Mammary epithelial cell (primary cell): ENCODE measurements around the gene TFR2.

ENCODE experiments used
- CTCF ChIP-seq, 2 donors: IDR thresholded peaks in 1 of 2; conservative IDR thresholded peaks in 1 of 2; 2 replicates each; pipeline ENCODE4 v1.5.1; 2011 to 2012; ENCODE audit warnings: inconsistent platforms in 2 of 2, low read length in 2 of 2, mild to moderate bottlenecking in 2 of 2, control low read depth in 1 of 2, low read depth in 1 of 2; ENCODE audit not compliant: insufficient read depth in 1 of 2; ENCODE audit errors: extremely low read depth in 1 of 2
- EZH2 ChIP-seq: IDR thresholded peaks from 2 replicates; pipeline ENCODE4 v1.6.1; 2012; ENCODE audit warnings: low read length, inconsistent platforms, borderline replicate concordance

GRCh38 chr7:100577507-100577906, 63.8 kb downstream of the TFR2 start:
- TF ChIP-seq CTCF (conservative IDR thresholded peaks at IDR 0.05 in 1 of 2, IDR thresholded peaks at IDR 0.05 in 1 of 2; ENCODE audit: extremely low read depth in 1 of 2, insufficient read depth in 1 of 2, low read depth in 1 of 2, low read length in 2 of 2): no peak
- no peak for TF ChIP-seq EZH2
